GM19023 (cell line): ENCODE results near the gene WNK2.

Source experiments
- ATAC-seq: cut with Tn5 transposase; IDR thresholded peaks from one replicate; pipeline ENCODE4 v1.9.1; 2021; ENCODE audit warnings: mild to moderate bottlenecking, moderate library complexity; ENCODE audit not compliant: unreplicated experiment

The WNK2 gene

GRCh38 chr9:93263334-93264229 lies 79.6 kb downstream of the WNK2 start:
- no peak for ATAC-seq

- ATAC-seq = no peak
Measured at GRCh38 chr9:93264338-93265125, 80.6 kb downstream of the WNK2 start.

GRCh38 chr9:93265301-93265971 lies 81.5 kb downstream of the WNK2 start:
- no peak for ATAC-seq

DNA sequence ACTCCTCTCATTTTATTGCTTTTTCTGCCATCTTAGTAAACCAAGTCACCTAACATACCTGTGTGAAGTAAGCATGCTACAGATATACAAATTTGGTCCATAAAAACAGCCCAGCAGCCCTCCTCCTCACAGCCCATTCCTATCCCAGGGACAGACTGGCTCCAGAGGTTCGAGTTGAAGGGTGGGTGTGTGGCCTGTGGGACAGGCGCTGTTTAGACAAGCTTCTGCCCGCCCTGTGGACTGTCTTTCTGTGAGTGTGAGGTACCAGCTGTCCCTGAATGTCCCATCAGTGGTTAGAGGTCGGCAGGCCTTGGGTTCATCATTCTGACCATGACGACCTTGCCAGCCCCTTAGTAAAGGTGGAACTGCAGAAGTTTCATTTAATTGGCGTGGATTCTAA lies 82.0 kb downstream of the WNK2 start:
- no peak for ATAC-seq

- ATAC-seq = no peak
Measured at GRCh38 chr9:93266521-93267001, 82.6 kb downstream of the WNK2 start.

DNA sequence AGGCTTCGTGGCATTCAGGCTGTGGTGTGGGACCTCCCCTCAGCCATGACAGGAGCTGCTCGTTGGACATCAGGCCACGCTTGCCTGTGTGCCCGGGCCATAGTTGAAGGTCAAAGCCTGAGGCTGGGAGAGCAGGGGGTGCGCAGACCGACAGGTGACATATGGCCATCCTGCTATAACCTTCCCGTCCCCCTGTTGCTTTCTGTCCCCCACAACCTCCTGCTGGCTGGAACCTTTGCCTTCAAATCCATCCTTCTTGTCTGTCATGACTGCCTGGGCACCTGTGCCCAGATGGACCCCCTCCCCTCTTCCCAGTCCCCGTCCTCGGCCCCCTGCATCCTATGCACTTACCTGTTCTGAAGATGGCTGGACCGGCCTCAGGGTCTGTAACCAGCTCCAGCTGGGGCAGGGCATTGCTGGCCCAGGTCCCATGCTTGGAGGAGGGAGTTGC lies 83.2 kb downstream of the WNK2 start:
- no peak for ATAC-seq

- ATAC-seq = no peak
Measured at GRCh38 chr9:93267681-93268505, 84.0 kb downstream of the WNK2 start.

GRCh38 chr9:93268551-93269314 lies 84.8 kb downstream of the WNK2 start:
- no peak for ATAC-seq

DNA sequence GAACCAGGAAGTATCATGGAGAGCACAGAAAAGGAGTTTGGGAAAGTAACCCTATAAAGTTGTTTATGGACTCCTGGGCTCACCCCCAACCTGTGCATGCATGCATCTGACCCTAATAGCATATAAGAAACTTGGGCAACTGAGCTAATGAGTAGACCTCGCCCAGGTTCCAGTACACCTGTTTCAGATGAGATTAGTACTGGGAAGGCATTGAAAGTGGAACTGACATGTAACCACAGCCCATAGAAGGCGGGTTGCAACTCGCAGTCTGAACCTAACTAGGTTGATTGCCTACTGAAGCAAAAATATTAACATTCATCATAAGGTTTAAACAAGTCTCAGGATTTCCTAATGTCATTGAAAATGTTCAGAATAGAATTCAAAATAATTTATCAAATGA lies 87.0 kb downstream of the WNK2 start:
- ATAC-seq = no peak

DNA sequence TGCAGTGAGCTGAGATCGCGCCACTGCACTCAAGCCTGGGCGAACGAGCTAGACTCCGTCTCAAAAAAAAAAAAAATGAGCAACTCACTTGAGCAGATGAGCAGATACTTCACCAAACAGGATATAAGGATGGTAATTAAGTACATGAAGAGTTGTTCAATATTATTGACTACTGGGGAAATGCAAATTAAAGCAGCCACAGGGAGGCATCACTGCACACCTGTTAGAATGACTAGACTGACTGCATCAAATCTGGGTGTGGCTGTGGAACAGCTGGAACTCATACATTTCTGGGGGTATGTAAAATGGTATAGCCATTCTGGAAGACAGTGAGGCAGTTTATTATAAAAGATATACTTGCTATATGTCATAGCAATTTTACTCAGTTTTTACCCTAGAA lies 93.0 kb downstream of the WNK2 start:
- ATAC-seq = no peak

DNA sequence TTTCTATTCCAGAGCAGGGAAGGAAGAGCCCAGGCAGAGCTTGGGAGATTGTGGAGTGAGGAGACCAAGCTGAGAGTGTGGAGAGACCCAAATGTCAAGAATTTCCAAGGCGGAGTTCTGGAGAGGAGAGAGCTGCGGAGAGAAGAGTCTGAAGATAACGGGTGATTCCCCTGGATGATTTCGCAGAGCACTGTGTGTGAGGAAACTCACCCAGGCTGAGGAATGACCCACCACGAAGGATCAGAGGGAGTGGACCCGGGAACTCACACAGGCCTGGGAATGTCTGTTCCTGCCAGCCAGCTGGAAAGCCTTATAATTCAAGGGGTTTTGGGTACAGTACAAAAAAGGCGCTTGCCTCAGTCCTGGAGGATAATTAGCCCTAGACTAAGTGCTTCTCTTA lies 94.2 kb downstream of the WNK2 start:
- no peak for ATAC-seq

DNA sequence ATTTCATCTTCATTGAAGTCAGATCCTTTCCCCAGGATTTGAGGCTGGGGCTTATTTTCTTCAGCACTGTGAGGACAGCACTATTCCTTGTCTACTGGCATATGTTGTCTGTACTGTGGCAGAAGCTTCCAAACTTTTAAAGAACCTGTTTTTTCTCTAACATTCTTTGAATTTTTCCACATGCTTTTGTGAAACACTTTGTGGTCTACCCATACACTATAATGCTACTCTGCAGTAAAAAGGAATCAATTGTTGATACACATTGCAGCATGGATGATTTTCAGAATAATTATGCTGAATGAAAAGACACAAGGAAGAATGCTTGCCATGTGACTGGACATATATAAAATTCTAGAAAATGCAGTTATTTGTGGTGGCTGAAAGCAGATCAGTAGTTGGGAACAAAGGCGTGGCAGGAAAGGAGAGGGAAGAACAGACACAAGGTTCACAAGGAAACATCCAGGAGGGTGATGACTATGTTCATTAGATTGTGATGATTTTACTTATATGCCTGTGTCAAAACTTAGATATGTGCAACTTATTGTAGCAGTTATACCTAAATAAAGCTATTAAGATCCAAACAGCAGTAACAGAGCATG lies 96.8 kb downstream of the WNK2 start:
- no peak for ATAC-seq

GRCh38 chr9:93286252-93287188 lies 102.6 kb downstream of the WNK2 start:
- no peak for ATAC-seq

GRCh38 chr9:93287189-93287552 lies 103.2 kb downstream of the WNK2 start:
- ATAC-seq = no peak

GRCh38 chr9:93287593-93287992 lies 103.7 kb downstream of the WNK2 start:
- ATAC-seq = no peak

GRCh38 chr9:93288341-93288740 lies 104.4 kb downstream of the WNK2 start:
- ATAC-seq = no peak

GRCh38 chr9:93288891-93289883 lies 105.2 kb downstream of the WNK2 start:
- ATAC-seq = no peak
